ENCODE data around the gene IGHMBP2. TPM values are rescaled to one million over a fixed set of nuclear protein-coding genes. Genes with fewer than 3 reads are reported as not detected.
"Not testable (repeated sequence)": the region's sequence is repeated elsewhere in the genome, so short reads cannot be mapped to it uniquely, and the experiment has no call there.

IGHMBP2 gene
- total RNA-seq, 1 donor from 2014 or later, result 10.3 TPM

DNA sequence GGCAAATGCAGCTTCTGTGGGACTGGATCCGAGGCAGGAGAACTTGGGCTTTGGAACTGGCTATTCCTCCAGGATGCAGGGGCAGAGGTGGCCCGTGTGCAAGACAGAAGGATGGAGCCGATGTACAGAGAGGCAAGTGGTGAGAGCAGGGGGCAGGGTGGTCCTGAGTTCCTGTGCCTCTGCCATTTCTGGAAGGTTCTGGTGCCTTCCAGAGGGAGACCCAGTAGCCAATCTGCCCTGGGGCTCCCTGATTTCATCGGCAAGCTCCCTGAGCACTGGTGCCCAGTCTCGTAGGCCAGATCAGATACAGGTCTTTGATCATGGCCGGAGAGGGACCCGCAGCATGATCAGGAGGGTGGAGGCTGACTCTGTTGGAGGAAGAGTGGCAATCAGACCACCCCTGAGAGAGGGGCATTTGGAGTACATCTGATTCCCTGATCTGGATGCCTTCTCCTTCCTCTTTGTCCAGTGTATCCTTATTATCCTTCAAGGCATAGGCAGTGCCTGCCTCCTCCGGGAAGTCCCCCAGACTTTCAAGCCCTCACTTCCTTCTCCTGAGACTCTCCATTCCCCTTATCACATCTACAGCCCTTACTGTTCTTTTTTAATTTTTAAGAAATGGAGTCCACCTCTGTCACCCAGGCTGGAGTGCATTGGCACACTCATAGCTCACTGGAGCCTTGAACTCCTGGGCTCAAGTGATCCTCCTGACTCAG is 67.4 kb downstream of the IGHMBP2 start:
- no peak for DNase-seq (ENCODE audit: low read depth)
- TF ChIP-seq, protein P1, sequence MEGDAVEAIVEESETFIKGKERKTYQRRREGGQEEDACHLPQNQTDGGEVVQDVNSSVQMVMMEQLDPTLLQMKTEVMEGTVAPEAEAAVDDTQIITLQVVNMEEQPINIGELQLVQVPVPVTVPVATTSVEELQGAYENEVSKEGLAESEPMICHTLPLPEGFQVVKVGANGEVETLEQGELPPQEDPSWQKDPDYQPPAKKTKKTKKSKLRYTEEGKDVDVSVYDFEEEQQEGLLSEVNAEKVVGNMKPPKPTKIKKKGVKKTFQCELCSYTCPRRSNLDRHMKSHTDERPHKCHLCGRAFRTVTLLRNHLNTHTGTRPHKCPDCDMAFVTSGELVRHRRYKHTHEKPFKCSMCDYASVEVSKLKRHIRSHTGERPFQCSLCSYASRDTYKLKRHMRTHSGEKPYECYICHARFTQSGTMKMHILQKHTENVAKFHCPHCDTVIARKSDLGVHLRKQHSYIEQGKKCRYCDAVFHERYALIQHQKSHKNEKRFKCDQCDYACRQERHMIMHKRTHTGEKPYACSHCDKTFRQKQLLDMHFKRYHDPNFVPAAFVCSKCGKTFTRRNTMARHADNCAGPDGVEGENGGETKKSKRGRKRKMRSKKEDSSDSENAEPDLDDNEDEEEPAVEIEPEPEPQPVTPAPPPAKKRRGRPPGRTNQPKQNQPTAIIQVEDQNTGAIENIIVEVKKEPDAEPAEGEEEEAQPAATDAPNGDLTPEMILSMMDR (conservative IDR thresholded peaks at IDR 0.05; ENCODE audit: low read depth, low read length), result no peak
- no peak overlapping the region for H3K4me3 ChIP-seq (ENCODE audit: low read depth, low read length)

DNA sequence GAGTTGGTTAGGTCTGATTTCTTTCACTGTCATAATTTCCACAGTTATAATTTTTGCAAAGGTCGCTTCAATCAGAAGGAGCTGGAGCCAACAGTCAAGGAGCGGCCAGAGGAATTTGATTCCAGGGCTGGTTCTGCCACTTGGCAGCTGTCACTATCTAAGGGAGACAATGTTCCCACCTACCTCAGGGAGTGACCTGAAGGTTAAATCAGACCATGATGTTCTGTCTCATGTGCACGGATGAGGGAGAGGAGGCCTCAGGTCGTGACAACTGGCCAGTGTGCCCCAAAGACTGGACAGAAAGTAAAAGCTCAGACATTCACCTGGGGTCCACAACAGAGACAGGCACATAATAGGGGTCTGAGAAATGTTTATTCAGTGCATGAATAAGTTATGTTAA is 69.5 kb downstream of the IGHMBP2 start:
- no peak overlapping the region for H3K4me3 ChIP-seq (ENCODE audit: low read depth, low read length)
- no peak for DNase-seq (ENCODE audit: low read depth)
- TF ChIP-seq, protein P1 (conservative IDR thresholded peaks at IDR 0.05; ENCODE audit: low read depth, low read length), result no peak

DNA sequence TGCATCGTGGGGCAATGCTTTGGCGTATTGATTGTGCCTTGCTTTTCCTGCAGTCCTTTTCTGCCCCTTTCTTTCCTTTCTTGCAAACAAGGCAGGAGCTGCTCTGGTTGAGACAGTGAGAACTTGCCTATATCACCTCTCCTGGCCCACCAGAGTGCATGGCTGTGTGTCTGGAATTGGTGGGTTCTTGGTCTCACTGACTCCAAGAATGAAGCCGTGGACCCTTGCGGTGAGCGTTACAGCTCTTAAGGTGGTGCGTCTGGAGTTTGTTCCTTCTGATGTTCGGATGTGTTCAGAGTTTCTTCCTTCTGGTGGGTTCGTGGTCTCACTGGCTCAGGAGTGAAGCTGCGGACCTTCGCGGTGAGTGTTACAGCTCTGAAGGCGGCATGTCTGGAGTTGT is 70.0 kb downstream of the IGHMBP2 start:
- DNase-seq (ENCODE audit: low read depth), result not testable (repeated sequence)

DNA sequence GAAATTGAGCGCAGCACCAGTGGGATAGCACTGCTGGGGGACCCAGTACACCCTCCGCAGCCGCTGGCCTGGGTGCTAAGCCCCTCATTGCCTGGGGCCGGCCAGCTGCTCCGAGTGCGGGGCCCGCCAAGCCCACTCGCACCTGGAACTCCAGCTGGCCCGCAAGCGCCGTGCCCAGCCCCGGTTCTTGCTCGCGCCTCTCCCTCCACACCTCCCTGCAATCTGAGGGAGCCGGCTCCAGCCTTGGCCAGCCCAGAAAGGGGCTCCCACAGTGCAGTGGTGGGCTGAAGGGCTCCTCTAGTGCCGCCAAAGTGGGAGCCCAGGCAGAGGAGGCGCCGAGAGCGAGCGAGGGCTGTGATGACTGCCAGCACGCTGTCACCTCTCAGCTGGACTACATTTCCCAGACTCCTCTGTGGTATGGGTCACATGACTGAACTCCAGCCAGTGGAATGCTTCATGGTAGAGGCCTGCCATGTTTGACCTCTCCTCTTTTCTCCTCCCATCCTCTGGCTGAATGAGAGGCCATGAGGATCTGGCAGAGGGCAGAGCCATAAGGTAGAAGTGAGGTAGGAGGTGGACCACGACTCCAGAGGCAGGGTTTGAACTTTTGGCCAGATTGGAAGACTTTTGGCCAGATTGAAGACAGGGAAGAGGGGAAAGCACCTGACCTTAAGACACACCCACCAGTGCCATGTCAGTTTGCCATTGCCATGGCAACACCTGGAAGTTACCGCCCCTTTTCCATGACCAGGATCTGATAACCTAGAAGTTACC is 70.9 kb downstream of the IGHMBP2 start:
- TF ChIP-seq, protein P1 (conservative IDR thresholded peaks at IDR 0.05; ENCODE audit: low read depth, low read length), result no peak
- H3K4me3 ChIP-seq (ENCODE audit: low read depth, low read length), result no peak overlapping the region
- no peak for DNase-seq (ENCODE audit: low read depth)

More for the DNA sequence above, 70.0 kb downstream of the IGHMBP2 start:
- H3K4me3 ChIP-seq (ENCODE audit: low read depth, low read length), result not testable (repeated sequence)

DNA sequence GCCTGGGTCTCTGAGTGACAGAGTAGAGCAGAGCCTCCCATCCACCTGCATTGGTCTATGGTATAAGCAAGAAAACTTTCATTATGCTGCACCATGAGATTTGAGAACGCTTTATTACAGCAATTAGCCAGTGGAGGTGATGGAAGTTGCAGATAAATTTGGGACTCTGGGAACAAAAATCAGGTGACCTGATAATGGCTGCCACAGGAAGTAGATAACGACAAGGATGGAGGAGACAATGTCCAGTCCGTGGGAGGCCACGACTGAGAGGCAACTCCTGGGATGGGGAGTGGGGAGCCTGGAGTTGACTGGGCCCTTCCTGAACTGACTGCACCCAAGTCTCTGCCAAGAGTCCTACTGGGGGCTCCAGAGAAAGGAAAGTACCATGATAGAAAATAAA is 72.4 kb downstream of the IGHMBP2 start:
- TF ChIP-seq, protein P1 (conservative IDR thresholded peaks at IDR 0.05; ENCODE audit: low read depth, low read length), result no peak
- H3K4me3 ChIP-seq (ENCODE audit: low read depth, low read length), result no peak overlapping the region
- no peak for DNase-seq (ENCODE audit: low read depth)

DNA sequence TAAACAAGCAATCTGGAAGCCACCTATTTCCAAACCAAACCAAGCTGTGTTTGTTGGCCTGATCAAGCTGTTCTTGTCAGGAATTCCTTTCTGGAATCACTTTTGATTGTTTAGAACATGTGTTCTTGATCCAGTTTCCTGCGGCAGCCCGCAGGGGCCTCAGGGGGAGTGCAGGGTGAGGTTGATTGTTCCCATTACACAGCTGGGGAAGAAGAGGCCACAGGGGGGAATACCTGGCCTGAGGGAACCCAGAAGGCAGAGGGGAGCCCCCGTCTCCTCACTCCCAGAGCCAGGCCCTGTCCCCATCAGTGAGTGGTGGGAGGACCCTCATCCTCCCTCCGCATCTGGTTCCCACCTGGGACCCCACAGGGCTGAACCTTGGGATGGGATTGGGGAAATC is 72.9 kb downstream of the IGHMBP2 start:
- DNase-seq (ENCODE audit: low read depth), result no peak
- TF ChIP-seq, protein P1 (conservative IDR thresholded peaks at IDR 0.05; ENCODE audit: low read depth, low read length), result no peak
- no peak overlapping the region for H3K4me3 ChIP-seq (ENCODE audit: low read depth, low read length)

DNA sequence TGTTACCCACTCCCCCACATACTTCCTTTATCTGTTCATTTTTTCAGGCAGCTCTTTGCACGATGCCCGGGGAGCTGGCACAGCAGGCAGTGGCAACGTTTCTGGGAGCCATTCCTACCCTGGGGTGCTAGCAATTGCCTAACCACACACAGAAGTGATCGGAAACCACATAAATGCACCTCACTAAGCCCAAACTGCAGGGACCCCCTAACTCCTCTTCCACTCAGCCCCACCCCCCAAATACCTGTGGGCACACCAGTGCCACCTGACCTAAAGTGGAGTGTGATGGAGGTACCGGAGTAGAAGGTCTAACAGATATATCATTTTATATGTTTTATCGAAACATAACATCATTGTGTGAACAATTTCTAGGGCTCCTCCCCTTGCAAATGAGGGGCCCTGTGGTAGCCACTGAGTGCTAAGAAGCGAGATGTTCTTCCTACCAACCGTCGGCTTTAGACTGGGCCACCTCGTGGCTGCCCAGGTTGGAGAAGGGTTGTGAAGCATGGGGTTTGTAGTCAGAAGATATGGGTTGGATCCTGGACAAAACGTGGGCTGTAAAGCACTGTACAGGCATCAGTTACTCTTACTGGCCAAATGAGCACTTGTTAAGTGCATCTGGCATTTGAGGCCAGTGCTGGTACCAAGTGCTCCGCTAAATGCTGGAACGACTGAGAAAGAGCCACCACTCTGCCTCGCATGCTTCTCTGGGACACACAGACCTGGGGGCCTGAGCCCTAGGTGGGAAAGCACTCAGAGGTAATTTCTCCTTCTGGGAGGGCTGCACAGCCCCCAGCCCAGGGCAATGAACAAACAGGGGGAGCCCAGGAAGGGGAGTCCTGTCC is 74.3 kb downstream of the IGHMBP2 start:
- H3K4me3 ChIP-seq (ENCODE audit: low read depth, low read length), result no peak overlapping the region

More for the DNA sequence above, 74.3 kb downstream of the IGHMBP2 start:
- TF ChIP-seq, protein P1 (conservative IDR thresholded peaks at IDR 0.05; ENCODE audit: low read depth, low read length), result no peak
- no peak for DNase-seq (ENCODE audit: low read depth)

Measured in epithelial cell of proximal tubule (primary cell).